ENCODE measurements around the gene PPFIA1. TPM values are rescaled to one million over a fixed set of nuclear protein-coding genes. Genes with fewer than 3 reads are reported as not detected.
A peak's percentile ranks its signal among the peaks of the same experiment; 100 is the strongest.

Gene PPFIA1
- total RNA-seq, 1 experiment from 2014 or later = 113 TPM

GRCh38 chr11:70226183-70226582 is 44.3 kb upstream of the PPFIA1 start:
- DNase-seq (ENCODE audit: low spot score) = no peak
- BruUV-seq (replicated peaks) = no TSS peak
- no peaks in the 10 kb centered on the region for H3K27me3 ChIP-seq (replicated peaks; ENCODE audit: insufficient read depth, low read depth, low read length, poor library complexity)
- H3K36me3 ChIP-seq (ENCODE audit: insufficient read depth, low read length, poor library complexity, severe bottlenecking) = no peaks in the 10 kb centered on the region
- POLR2A ChIA-PET (ENCODE audit: low non-redundant PET) = no interaction called here
- CTCF ChIA-PET = no interaction called here
- no peaks in the 10 kb centered on the region for H3K4me1 ChIP-seq (ENCODE audit: insufficient read depth, low read length, poor library complexity, severe bottlenecking)
- intact Hi-C loops (cut with micrococcal nuclease; ENCODE audit: unreplicated experiment) = no loop called here
- H3K9me3 ChIP-seq (ENCODE audit: low read depth, low read length, poor library complexity, severe bottlenecking) = no peaks in the 10 kb centered on the region
- no peak overlapping the region for H3K4me3 ChIP-seq (ENCODE audit: low read depth, low read length, poor library complexity, severe bottlenecking)
- TF ChIP-seq EZH2 (IDR thresholded peaks at IDR 0.05; ENCODE audit: borderline replicate concordance, low read depth, low read length, poor library complexity, severe bottlenecking) (no peak), CTCF (conservative IDR thresholded peaks at IDR 0.05; ENCODE audit: low read depth, low read length) (no peak)
- no peak overlapping the region for H3K27ac ChIP-seq (ENCODE audit: low read depth, low read length, poor library complexity, severe bottlenecking)

GRCh38 chr11:70226967-70227366 is 43.5 kb upstream of the PPFIA1 start:
- CTCF ChIA-PET = interaction anchor here (1.0 kb wide), 1 partner anchor 173 kb away, joined by 5 read pairs; no protein-coding TSS in a partner anchor
- no peak for TF ChIP-seq EZH2 (IDR thresholded peaks at IDR 0.05; ENCODE audit: borderline replicate concordance, low read depth, low read length, poor library complexity, severe bottlenecking)
- peak; percentile 50 for TF ChIP-seq CTCF (conservative IDR thresholded peaks at IDR 0.05; ENCODE audit: low read depth, low read length)
- Histone ChIP-seq H3K27ac (ENCODE audit: low read depth, low read length, poor library complexity, severe bottlenecking) (no peak overlapping the region), H3K27me3 (replicated peaks; ENCODE audit: insufficient read depth, low read depth, low read length, poor library complexity) (no peaks in the 10 kb centered on the region), H3K36me3 (ENCODE audit: insufficient read depth, low read length, poor library complexity, severe bottlenecking) (no peaks in the 10 kb centered on the region), H3K4me3 (ENCODE audit: low read depth, low read length, poor library complexity, severe bottlenecking) (no peak overlapping the region), H3K9me3 (ENCODE audit: low read depth, low read length, poor library complexity, severe bottlenecking) (no peaks in the 10 kb centered on the region), H3K4me1 (ENCODE audit: insufficient read depth, low read length, poor library complexity, severe bottlenecking) (no peaks in the 10 kb centered on the region)
- POLR2A ChIA-PET (ENCODE audit: low non-redundant PET) = no interaction called here
- BruUV-seq (replicated peaks) = no TSS peak
- intact Hi-C loops (cut with micrococcal nuclease; ENCODE audit: unreplicated experiment) = no loop called here
- no peak for DNase-seq (ENCODE audit: low spot score)

GRCh38 chr11:70229737-70230136 is 40.8 kb upstream of the PPFIA1 start:
- H3K36me3 ChIP-seq (ENCODE audit: insufficient read depth, low read length, poor library complexity, severe bottlenecking) = no peaks in the 10 kb centered on the region
- no peak overlapping the region for H3K4me3 ChIP-seq (ENCODE audit: low read depth, low read length, poor library complexity, severe bottlenecking)
- no peaks in the 10 kb centered on the region for H3K27me3 ChIP-seq (replicated peaks; ENCODE audit: insufficient read depth, low read depth, low read length, poor library complexity)
- TF ChIP-seq CTCF (conservative IDR thresholded peaks at IDR 0.05; ENCODE audit: low read depth, low read length) (no peak), EZH2 (IDR thresholded peaks at IDR 0.05; ENCODE audit: borderline replicate concordance, low read depth, low read length, poor library complexity, severe bottlenecking) (no peak)
- ChIA-PET CTCF (no interaction called here), POLR2A (ENCODE audit: low non-redundant PET) (no interaction called here)
- BruUV-seq (replicated peaks) = no TSS peak
- no peak overlapping the region for H3K27ac ChIP-seq (ENCODE audit: low read depth, low read length, poor library complexity, severe bottlenecking)
- no peaks in the 10 kb centered on the region for H3K9me3 ChIP-seq (ENCODE audit: low read depth, low read length, poor library complexity, severe bottlenecking)
- intact Hi-C loops (cut with micrococcal nuclease; ENCODE audit: unreplicated experiment) = no loop called here
- no peaks in the 10 kb centered on the region for H3K4me1 ChIP-seq (ENCODE audit: insufficient read depth, low read length, poor library complexity, severe bottlenecking)
- no peak for DNase-seq (ENCODE audit: low spot score)

Measured in A673 (cell line).